22Rv1 (cell line): ENCODE data around the gene FPGS.

Experiments used
- H3K27ac ChIP-seq: fragments of 450-650 bp; 2 replicates; pipeline ENCODE4 v1.5.1; 2017
- ZFX ChIP-seq: fragments of 450-650 bp; IDR thresholded peaks from 2 replicates; pipeline ENCODE4 v1.6.1; 2017; ENCODE audit warnings: antibody characterized with exemption, borderline replicate concordance
- TF ChIP-seq, protein P1 (sequence below): fragments of 450-650 bp; IDR thresholded peaks from 2 replicates; pipeline ENCODE4 v1.5.1; 2017; ENCODE audit warnings: mild to moderate bottlenecking

FPGS gene

DNA sequence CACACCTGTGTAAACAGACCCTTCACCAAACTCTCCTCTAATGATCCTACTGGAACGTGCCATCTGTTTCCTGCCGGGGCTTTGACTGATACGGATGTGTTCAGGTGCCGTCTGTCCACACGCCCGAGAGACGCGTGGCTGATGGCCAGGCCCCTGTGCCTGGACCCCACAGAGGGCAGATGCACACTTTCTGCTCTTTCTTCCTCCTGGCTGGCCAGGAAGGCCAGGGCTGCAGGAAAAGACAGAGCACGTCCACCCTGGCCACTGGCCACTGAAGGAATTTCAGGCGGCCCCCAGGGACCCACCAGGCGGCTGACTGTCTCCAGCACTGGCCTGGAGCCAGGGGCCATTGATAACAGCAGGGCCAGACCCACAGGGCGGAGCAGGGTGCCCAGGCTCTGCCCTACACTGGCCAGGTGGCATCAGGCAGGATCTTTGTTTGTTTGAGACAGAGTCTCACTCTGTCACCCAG, 55.4 kb downstream of the FPGS start:
- no peak overlapping the region for H3K27ac ChIP-seq

DNA sequence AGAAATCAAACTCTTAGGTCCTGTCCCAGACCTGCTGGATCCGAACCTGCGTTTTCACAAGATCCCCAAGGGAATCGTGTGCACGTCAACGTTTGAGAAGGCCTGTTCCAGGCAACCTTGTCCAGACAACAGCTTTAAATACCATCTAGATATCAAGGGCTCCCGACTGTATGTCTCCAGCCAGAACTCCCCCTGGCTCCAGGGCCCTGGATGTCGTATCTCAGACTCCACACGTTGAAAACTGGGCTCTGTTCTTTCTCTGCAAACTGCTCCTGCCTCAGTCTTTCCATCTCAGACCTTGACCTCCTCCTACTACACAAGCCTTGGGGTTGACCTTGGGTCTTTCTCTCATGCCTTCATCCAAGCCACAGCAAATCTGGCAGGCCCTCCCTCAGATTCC, 57.6 kb downstream of the FPGS start:
- TF ChIP-seq, protein P1, sequence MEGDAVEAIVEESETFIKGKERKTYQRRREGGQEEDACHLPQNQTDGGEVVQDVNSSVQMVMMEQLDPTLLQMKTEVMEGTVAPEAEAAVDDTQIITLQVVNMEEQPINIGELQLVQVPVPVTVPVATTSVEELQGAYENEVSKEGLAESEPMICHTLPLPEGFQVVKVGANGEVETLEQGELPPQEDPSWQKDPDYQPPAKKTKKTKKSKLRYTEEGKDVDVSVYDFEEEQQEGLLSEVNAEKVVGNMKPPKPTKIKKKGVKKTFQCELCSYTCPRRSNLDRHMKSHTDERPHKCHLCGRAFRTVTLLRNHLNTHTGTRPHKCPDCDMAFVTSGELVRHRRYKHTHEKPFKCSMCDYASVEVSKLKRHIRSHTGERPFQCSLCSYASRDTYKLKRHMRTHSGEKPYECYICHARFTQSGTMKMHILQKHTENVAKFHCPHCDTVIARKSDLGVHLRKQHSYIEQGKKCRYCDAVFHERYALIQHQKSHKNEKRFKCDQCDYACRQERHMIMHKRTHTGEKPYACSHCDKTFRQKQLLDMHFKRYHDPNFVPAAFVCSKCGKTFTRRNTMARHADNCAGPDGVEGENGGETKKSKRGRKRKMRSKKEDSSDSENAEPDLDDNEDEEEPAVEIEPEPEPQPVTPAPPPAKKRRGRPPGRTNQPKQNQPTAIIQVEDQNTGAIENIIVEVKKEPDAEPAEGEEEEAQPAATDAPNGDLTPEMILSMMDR = no peak
- TF ChIP-seq ZFX = no peak
- H3K27ac ChIP-seq = no peak overlapping the region

More for the DNA sequence above, 55.4 kb downstream of the FPGS start:
- TF ChIP-seq, protein P1 = no peak
- no peak for TF ChIP-seq ZFX

DNA sequence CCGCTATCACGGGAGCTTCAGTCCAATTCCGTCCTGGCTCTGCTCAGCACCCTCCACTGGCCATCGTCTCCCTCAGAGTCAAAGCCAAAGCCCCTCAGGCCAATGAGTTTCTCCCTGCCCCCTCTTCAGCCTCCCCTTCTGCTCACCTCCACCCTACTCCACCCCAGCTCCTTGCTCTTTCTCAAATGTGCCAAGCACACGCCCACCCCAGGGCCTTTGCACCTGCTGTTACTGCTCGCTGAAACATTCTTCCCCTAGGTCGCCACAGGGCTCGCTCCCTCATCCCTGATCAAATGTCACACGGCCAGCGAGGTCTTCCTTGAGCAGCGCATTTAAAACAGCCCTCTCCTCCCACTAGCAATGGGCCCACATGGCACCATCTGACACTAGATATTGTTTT, 58.1 kb downstream of the FPGS start:
- TF ChIP-seq ZFX = no peak
- TF ChIP-seq, protein P1 = no peak
- H3K27ac ChIP-seq = no peak overlapping the region

DNA sequence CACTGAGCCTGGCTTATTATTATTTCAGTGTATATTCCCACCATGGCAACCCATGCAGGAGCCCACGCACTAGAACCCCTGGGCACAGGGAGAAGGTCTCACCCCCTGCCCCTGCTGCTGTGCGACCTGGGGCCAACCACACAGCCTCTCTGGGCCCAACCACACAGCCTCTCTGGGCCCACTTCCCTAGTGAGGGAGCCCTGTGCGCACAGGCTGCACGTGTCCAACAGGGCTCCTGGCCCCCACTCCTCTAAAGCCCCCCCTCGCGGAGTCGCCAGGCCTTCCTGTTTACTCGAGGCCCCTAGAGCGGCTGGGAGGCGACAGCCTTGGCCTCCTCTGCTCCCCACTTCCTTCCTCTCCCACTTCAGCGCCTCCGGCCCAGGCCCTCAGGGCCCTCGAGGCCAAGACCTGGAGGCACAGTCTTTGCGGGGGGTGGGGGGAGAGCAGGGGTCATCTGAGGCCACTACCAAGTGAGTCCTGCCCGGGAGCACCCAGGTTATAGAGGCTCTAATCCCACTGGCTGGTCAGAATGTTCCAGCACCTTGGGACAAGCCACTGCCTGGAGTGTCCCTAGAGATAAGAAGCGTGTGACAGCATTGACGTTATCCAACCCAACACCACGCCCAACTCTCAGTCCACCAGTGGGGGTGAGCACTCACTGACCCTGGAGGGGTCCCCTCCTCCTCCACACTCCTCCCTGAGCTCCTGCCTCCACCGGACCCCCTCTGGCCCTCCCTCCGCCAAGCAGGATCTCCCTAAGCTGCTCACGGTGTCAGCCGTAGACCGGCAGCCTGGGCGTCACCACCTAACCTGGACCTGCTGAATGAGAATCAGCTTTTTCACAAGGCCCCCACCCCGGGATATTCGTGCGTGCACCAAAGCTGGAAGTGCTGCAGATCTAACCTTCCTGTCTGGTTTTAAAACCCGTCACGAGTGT, 59.7 kb downstream of the FPGS start:
- H3K27ac ChIP-seq = no peak overlapping the region
- no peak for TF ChIP-seq ZFX
- TF ChIP-seq, protein P1 = no peak

DNA sequence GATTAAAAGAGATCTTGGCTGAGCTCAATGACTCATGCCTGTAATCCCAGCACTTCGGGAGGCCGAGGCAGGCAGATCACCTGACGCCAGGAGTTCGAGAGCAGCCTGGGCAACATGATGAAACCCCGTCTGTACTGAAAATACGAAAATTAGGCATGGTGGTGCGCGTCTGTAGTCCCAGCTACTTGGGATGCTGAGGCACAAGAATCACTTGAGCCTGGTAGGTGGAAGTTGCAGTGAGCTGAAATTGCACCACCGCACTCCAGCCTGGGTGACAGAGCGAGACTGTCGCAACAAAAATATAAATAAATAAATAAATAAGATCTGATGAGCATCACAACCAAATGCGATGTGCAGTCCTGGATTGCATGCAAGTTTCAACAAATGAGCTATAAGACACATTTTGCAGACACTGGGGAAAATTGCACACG, 60.5 kb downstream of the FPGS start:
- H3K27ac ChIP-seq = no peak overlapping the region
- TF ChIP-seq, protein P1 = no peak
- TF ChIP-seq ZFX = no peak
